T47D (cell line): ENCODE measurements around the gene CHST15.

ENCODE experiments used
- DNase-seq, 2 experiments: peaks; one replicate each; pipeline versions ENCODE4 v3.0.0 to v3.0.0-alpha.2; 2011 to 2012; ENCODE audit warnings: low read depth in 1 of 2, low spot score in 1 of 2
- JUND ChIP-seq: IDR thresholded peaks from 2 replicates; pipeline ENCODE4 v1.6.1; 2012; ENCODE audit warnings: low read depth
- in situ Hi-C: cut with HindIII; loops from 2 replicates; pipeline ENCODE4 v1.10.0; 2016; ENCODE audit warnings: low sequenced_read_pairs, low pct_unique_long_range_greater_than_20kb

CHST15 gene

GRCh38 chr10:123970927-123971286, 122.5 kb downstream of the CHST15 start:
- TF ChIP-seq JUND, result no peak
- no peak for DNase-seq
- in situ Hi-C loops, result no loop called here

- no peak for TF ChIP-seq JUND
- no peak for DNase-seq
- in situ Hi-C loops, result no loop called here
These were observed 123.0 kb downstream of the CHST15 start for GRCh38 chr10:123970207-123970926.

GRCh38 chr10:123967626-123968243, 125.7 kb downstream of the CHST15 start:
- TF ChIP-seq JUND, result no peak
- in situ Hi-C loops, result no loop called here
- peak; percentile 67 to 68 for DNase-seq

- in situ Hi-C loops, result no loop called here
- no peak for DNase-seq
- no peak for TF ChIP-seq JUND
These were observed 126.5 kb downstream of the CHST15 start for GRCh38 chr10:123966896-123967231.

- in situ Hi-C loops, result no loop called here
- no peak for TF ChIP-seq JUND
These were observed 127.2 kb downstream of the CHST15 start for GRCh38 chr10:123965973-123966895.

DNA sequence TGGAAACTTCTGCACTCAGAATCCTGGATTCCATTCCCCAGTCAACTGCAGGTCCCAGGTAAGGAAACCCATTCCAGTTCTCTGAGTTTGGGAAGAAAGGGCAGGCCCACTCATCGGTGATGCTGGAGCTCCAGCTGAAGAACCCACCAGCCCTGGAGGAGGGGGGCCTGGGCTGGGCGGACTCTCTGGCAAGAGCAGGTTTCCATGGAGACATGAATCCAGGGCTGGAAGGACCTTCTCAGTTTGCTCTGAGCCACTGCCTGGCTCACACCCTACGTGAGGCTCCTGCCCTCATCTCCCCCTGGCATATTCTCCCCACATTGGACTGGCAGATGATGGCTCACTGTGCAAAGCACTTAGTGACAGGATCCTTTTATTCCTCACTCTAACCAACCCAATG, 128.4 kb downstream of the CHST15 start:
- no peak for TF ChIP-seq JUND
- in situ Hi-C loops, result no loop called here
- no peak for DNase-seq

More at GRCh38 chr10:123965973-123966895, 127.2 kb downstream of the CHST15 start:
- DNase-seq, result no peak

GRCh38 chr10:123962756-123963530, 130.5 kb downstream of the CHST15 start:
- DNase-seq, result no peak
- in situ Hi-C loops, result no loop called here

DNA sequence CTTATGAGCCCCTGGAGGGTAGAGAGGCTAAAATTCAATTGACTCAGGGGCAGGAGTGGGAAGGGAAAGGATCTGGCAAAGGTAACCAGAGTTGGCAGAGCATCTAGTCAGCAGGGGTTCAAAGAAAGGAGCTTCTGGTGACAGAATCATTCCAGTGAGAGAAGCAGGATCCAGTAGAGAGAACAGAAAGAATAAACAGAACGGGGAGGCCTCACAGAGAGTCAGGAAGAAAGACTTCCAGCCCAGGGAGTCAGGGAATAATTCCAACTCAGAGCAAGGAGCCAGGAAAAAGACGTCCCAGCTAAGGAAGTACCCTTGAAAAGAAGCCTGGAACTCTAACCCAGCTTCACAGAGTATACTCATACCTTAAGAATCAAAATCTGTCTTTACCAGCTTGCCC, 135.2 kb downstream of the CHST15 start:
- DNase-seq, result no peak
- in situ Hi-C loops, result no loop called here
- no peak for TF ChIP-seq JUND

More at GRCh38 chr10:123962756-123963530, 130.5 kb downstream of the CHST15 start:
- TF ChIP-seq JUND, result no peak
